Trophoblast cell (in vitro differentiated cells and primary cell): Measurements from ENCODE around the gene CTSK.
A peak's percentile ranks its signal among the peaks of the same experiment; 100 is the strongest.

ENCODE experiments used
- DNase-seq, 2 donors: peaks; one replicate each; pipeline ENCODE4 v3.0.0-alpha.2; 2016
- H2AFZ ChIP-seq: 2 replicates; pipeline ENCODE4 v1.6.1; 2013; ENCODE audit warnings: low read length, moderate library complexity, mild to moderate bottlenecking; ENCODE audit not compliant: insufficient read depth, poor library complexity
- H2AK5ac ChIP-seq: 2 replicates; pipeline ENCODE4 v1.6.1; 2013; ENCODE audit warnings: mild to moderate bottlenecking, low read length
- H2BK120ac ChIP-seq: 2 replicates; pipeline ENCODE4 v1.6.1; 2013; ENCODE audit warnings: low read length, mild to moderate bottlenecking, moderate library complexity; ENCODE audit not compliant: insufficient read depth, poor library complexity
- H2BK12ac ChIP-seq: 2 replicates; pipeline ENCODE4 v1.6.1; 2013; ENCODE audit warnings: mild to moderate bottlenecking, low read length, moderate library complexity
- H2BK5ac ChIP-seq: 2 replicates; pipeline ENCODE4 v1.6.1; 2013; ENCODE audit warnings: low read length, low read depth, moderate library complexity, mild to moderate bottlenecking; ENCODE audit not compliant: poor library complexity
- H3K14ac ChIP-seq: 2 replicates; pipeline ENCODE4 v1.6.1; 2013; ENCODE audit warnings: mild to moderate bottlenecking, low read length
- H3K18ac ChIP-seq: 2 replicates; pipeline ENCODE4 v1.6.1; 2013; ENCODE audit warnings: mild to moderate bottlenecking, low read length
- H3K23ac ChIP-seq: 2 replicates; pipeline ENCODE4 v1.6.1; 2013; ENCODE audit warnings: low read length
- H3K27ac ChIP-seq: 2 replicates; pipeline ENCODE4 v1.5.1; 2013; ENCODE audit warnings: low read depth, mild to moderate bottlenecking, inconsistent platforms, low read length, moderate library complexity
- H3K27me3 ChIP-seq: 2 replicates; pipeline ENCODE4 v1.6.1; 2013; ENCODE audit warnings: inconsistent platforms, mild to moderate bottlenecking, low read length, moderate library complexity; ENCODE audit not compliant: insufficient read depth
- H3K36me3 ChIP-seq, 2 experiments: 1 replicate in 1 of 2; 2 replicates in 1 of 2; pipeline ENCODE4 v1.6.1; 2013; ENCODE audit warnings: low read length in 2 of 2, mild to moderate bottlenecking in 2 of 2, moderate library complexity in 1 of 2; ENCODE audit not compliant: insufficient read depth in 2 of 2, control insufficient read depth in 1 of 2
- H3K4ac ChIP-seq: 2 replicates; pipeline ENCODE4 v1.6.1; 2013; ENCODE audit warnings: low read depth, mild to moderate bottlenecking, low read length, moderate library complexity
- H3K4me1 ChIP-seq, 2 experiments: 1 replicate in 1 of 2; 2 replicates in 1 of 2; pipeline ENCODE4 v1.6.1; 2013; ENCODE audit warnings: low read length in 2 of 2, mild to moderate bottlenecking in 2 of 2, moderate library complexity in 1 of 2; ENCODE audit not compliant: insufficient read depth in 2 of 2, control insufficient read depth in 1 of 2
- H3K4me2 ChIP-seq: 2 replicates; pipeline ENCODE4 v1.6.1; 2013; ENCODE audit warnings: inconsistent platforms, mild to moderate bottlenecking, low read length, moderate library complexity
- H3K4me3 ChIP-seq: 2 replicates; pipeline ENCODE4 v1.5.1; 2013; ENCODE audit warnings: mild to moderate bottlenecking, low read depth, low read length, inconsistent platforms
- H3K79me1 ChIP-seq: one replicate; pipeline ENCODE4 v1.6.1; 2013; ENCODE audit warnings: low read length
- H3K79me2 ChIP-seq: 2 replicates; pipeline ENCODE4 v1.6.1; 2013; ENCODE audit warnings: low read length, mild to moderate bottlenecking; ENCODE audit not compliant: control insufficient read depth, insufficient read depth, poor library complexity
- H3K9ac ChIP-seq: 2 replicates; pipeline ENCODE4 v1.6.1; 2013; ENCODE audit warnings: mild to moderate bottlenecking, low read length
- H3K9me3 ChIP-seq: 2 replicates; pipeline ENCODE4 v1.6.1; 2013; ENCODE audit warnings: low read depth, mild to moderate bottlenecking, control low read depth, inconsistent platforms, low read length; ENCODE audit not compliant: insufficient read depth
- H4K12ac ChIP-seq: 2 replicates; pipeline ENCODE4 v1.6.1; 2013; ENCODE audit warnings: low read depth, mild to moderate bottlenecking, low read length, moderate library complexity
- H4K8ac ChIP-seq: 2 replicates; pipeline ENCODE4 v1.6.1; 2013; ENCODE audit warnings: low read depth, mild to moderate bottlenecking, low read length, moderate library complexity
- H4K91ac ChIP-seq: one replicate; pipeline ENCODE4 v1.6.1; 2013; ENCODE audit warnings: low read depth, mild to moderate bottlenecking, low read length, moderate library complexity
- WGBS: extraction: QIAGEN DNeasy Blood & Tissue Kit; methylation state at CpG from one replicate; pipeline ENCODE4 v1.1.7; 2013; ENCODE audit warnings: missing lambda C conversion rate; ENCODE audit not compliant: insufficient read length, insufficient coverage; ENCODE audit errors: extremely low coverage; 5-methylcytosine and 5-hydroxymethylcytosine counted together

Gene CTSK

GRCh38 chr1:150807249-150808023 lies 624 bp downstream of the CTSK start:
- no peak overlapping the region for H4K8ac ChIP-seq
- H3K14ac ChIP-seq = no peak overlapping the region
- H4K91ac ChIP-seq = no peak overlapping the region
- no peak overlapping the region for H3K4me3 ChIP-seq
- H3K79me2 ChIP-seq = no peaks in the 10 kb centered on the region
- no CpG with 5 or more reads among the region's 7 CpGs for WGBS
- no peak overlapping the region for H2AK5ac ChIP-seq
- no peak overlapping the region for H3K18ac ChIP-seq
- no peak overlapping the region for H3K9ac ChIP-seq
- H3K4me1 ChIP-seq = no peaks in the 10 kb centered on the region
- H3K27ac ChIP-seq = no peak overlapping the region
- no peaks in the 10 kb centered on the region for H3K9me3 ChIP-seq
- no peak overlapping the region for H3K4me2 ChIP-seq
- H3K23ac ChIP-seq = no peak overlapping the region
- H3K4ac ChIP-seq = no peak overlapping the region
- no peak overlapping the region for H2AFZ ChIP-seq
- no peak overlapping the region for H4K12ac ChIP-seq
- peaks cover 0 to 8% of the 10 kb centered on the region in 2 experiments for H3K36me3 ChIP-seq
- no peaks in the 10 kb centered on the region for H3K27me3 ChIP-seq
- H2BK12ac ChIP-seq = no peak overlapping the region
- no peak overlapping the region for H2BK5ac ChIP-seq
- no peak for DNase-seq
- no peak overlapping the region for H2BK120ac ChIP-seq
- no peaks in the 10 kb centered on the region for H3K79me1 ChIP-seq

GRCh38 chr1:150805899-150806298 lies 2.2 kb downstream of the CTSK start:
- Histone ChIP-seq H3K4me2 (no peak overlapping the region), H3K27me3 (no peaks in the 10 kb centered on the region), H4K12ac (no peak overlapping the region), H3K79me1 (no peaks in the 10 kb centered on the region), H3K4me1 (no peaks in the 10 kb centered on the region), H3K79me2 (no peaks in the 10 kb centered on the region), H3K9ac (no peak overlapping the region), H3K9me3 (no peaks in the 10 kb centered on the region), H2AK5ac (no peak overlapping the region), H4K91ac (no peak overlapping the region), H3K36me3 (peaks cover 0 to under 1% of the 10 kb centered on the region in 2 experiments), H3K14ac (no peak overlapping the region), H2BK12ac (no peak overlapping the region), H4K8ac (no peak overlapping the region), H2AFZ (no peak overlapping the region), H3K18ac (no peak overlapping the region), H3K27ac (no peak overlapping the region), H3K23ac (no peak overlapping the region), H2BK5ac (no peak overlapping the region), H3K4ac (no peak overlapping the region), H3K4me3 (no peak overlapping the region), H2BK120ac (no peak overlapping the region)
- WGBS = no CpG with 5 or more reads among the region's 4 CpGs
- no peak for DNase-seq

- H3K23ac ChIP-seq = no peak overlapping the region
- no peaks in the 10 kb centered on the region for H3K4me1 ChIP-seq
- no peaks in the 10 kb centered on the region for H3K9me3 ChIP-seq
- H3K14ac ChIP-seq = no peak overlapping the region
- H2BK12ac ChIP-seq = no peak overlapping the region
- no peak overlapping the region for H4K91ac ChIP-seq
- H4K12ac ChIP-seq = no peak overlapping the region
- no peak overlapping the region for H3K4me2 ChIP-seq
- no peak overlapping the region for H2AK5ac ChIP-seq
- no peak overlapping the region for H3K9ac ChIP-seq
- H3K27me3 ChIP-seq = no peaks in the 10 kb centered on the region
- peak; percentile 7 to 80 for DNase-seq
- no peaks in the 10 kb centered on the region for H3K79me2 ChIP-seq
- no peak overlapping the region for H3K4ac ChIP-seq
- WGBS = no CpG with 5 or more reads among the region's 3 CpGs
- H2BK120ac ChIP-seq = no peak overlapping the region
- H3K27ac ChIP-seq = no peak overlapping the region
- no peak overlapping the region for H3K18ac ChIP-seq
- no peak overlapping the region for H2BK5ac ChIP-seq
- no peak overlapping the region for H4K8ac ChIP-seq
- no peaks in the 10 kb centered on the region for H3K79me1 ChIP-seq
- H3K36me3 ChIP-seq = no peaks in the 10 kb centered on the region
- H2AFZ ChIP-seq = no peak overlapping the region
- H3K4me3 ChIP-seq = no peak overlapping the region
These were observed 3.4 kb downstream of the CTSK start for GRCh38 chr1:150804671-150805070.

GRCh38 chr1:150799089-150799488 lies 9.0 kb downstream of the CTSK start:
- Histone ChIP-seq H3K36me3 (peaks cover 0 to 6% of the 10 kb centered on the region in 2 experiments), H3K27ac (no peak overlapping the region), H2BK12ac (no peak overlapping the region), H3K18ac (no peak overlapping the region), H3K27me3 (no peaks in the 10 kb centered on the region), H2AFZ (no peak overlapping the region), H4K12ac (no peak overlapping the region), H3K4me2 (no peak overlapping the region), H3K4ac (no peak overlapping the region), H2BK120ac (no peak overlapping the region), H3K14ac (no peak overlapping the region), H2BK5ac (no peak overlapping the region), H4K8ac (no peak overlapping the region), H3K79me2 (no peaks in the 10 kb centered on the region), H2AK5ac (no peak overlapping the region), H3K4me3 (no peak overlapping the region), H4K91ac (no peak overlapping the region), H3K23ac (no peak overlapping the region), H3K9me3 (no peaks in the 10 kb centered on the region), H3K79me1 (no peaks in the 10 kb centered on the region), H3K4me1 (no peaks in the 10 kb centered on the region), H3K9ac (no peak overlapping the region)
- DNase-seq = no peak
- WGBS = no CpG with 5 or more reads among the region's 5 CpGs
